GM21381 (cell line): ENCODE results near the gene AOAH.

ENCODE experiments used
- ATAC-seq: cut with Tn5 transposase; IDR thresholded peaks from one replicate; pipeline ENCODE4 v1.9.1; 2021; ENCODE audit warnings: mild to moderate bottlenecking, moderate library complexity; ENCODE audit not compliant: unreplicated experiment

AOAH gene

GRCh38 chr7:36692456-36692855 is 31.8 kb downstream of the AOAH start:
- no peak for ATAC-seq

- no peak for ATAC-seq
These were observed 32.3 kb downstream of the AOAH start for GRCh38 chr7:36691983-36692382.

GRCh38 chr7:36690514-36691187 is 33.6 kb downstream of the AOAH start:
- no peak for ATAC-seq

GRCh38 chr7:36690041-36690440 is 34.3 kb downstream of the AOAH start:
- no peak for ATAC-seq

GRCh38 chr7:36686499-36686898 is 37.8 kb downstream of the AOAH start:
- no peak for ATAC-seq

GRCh38 chr7:36684954-36685353 is 39.3 kb downstream of the AOAH start:
- ATAC-seq = no peak

GRCh38 chr7:36683695-36684357 is 40.5 kb downstream of the AOAH start:
- ATAC-seq = no peak

GRCh38 chr7:36683111-36683510 is 41.2 kb downstream of the AOAH start:
- no peak for ATAC-seq

- ATAC-seq = no peak
These were observed 42.2 kb downstream of the AOAH start for GRCh38 chr7:36682102-36682501.

GRCh38 chr7:36677769-36678437 is 46.4 kb downstream of the AOAH start:
- ATAC-seq = no peak

- no peak for ATAC-seq
These were observed 50.6 kb downstream of the AOAH start for GRCh38 chr7:36673703-36674102.

- no peak for ATAC-seq
These were observed 52.9 kb downstream of the AOAH start for GRCh38 chr7:36671432-36671829.

- peak; percentile 80 for ATAC-seq
These were observed 53.5 kb downstream of the AOAH start for GRCh38 chr7:36670585-36671431.

- ATAC-seq = no peak
These were observed 55.5 kb downstream of the AOAH start for GRCh38 chr7:36668750-36669149.

- ATAC-seq = no peak
These were observed 56.2 kb downstream of the AOAH start for GRCh38 chr7:36668080-36668479.

- ATAC-seq = no peak
These were observed 57.1 kb downstream of the AOAH start for GRCh38 chr7:36667007-36667745.

- ATAC-seq = no peak
These were observed 60.8 kb downstream of the AOAH start for GRCh38 chr7:36663481-36663880.

GRCh38 chr7:36661135-36661840 is 63.0 kb downstream of the AOAH start:
- ATAC-seq = no peak

GRCh38 chr7:36659638-36660341 is 64.5 kb downstream of the AOAH start:
- no peak for ATAC-seq
